HG03139 (cell line): Measurements from ENCODE around the gene PCDHB14.
"Not testable (repeated sequence)": the region's sequence is repeated elsewhere in the genome, so short reads cannot be mapped to it uniquely, and the experiment has no call there.

Experiments used
- ATAC-seq: cut with Tn5 transposase; IDR thresholded peaks from one replicate; pipeline ENCODE4 v1.9.1; 2021; ENCODE audit not compliant: unreplicated experiment

Gene PCDHB14

GRCh38 chr5:141223112-141223783 is at the start of gene PCDHB14:
Gene PCDHB14, plus strand, starts transcription at chr5:141223343. Its CDS starts 163 bp downstream, at chr5:141223506.
- ATAC-seq, result no peak

- ATAC-seq, result not testable (repeated sequence)
Observed at GRCh38 chr5:141174291-141175104, 48.6 kb upstream of the PCDHB14 start.

GRCh38 chr5:141175933-141176332 is 47.2 kb upstream of the PCDHB14 start:
- no peak for ATAC-seq

DNA sequence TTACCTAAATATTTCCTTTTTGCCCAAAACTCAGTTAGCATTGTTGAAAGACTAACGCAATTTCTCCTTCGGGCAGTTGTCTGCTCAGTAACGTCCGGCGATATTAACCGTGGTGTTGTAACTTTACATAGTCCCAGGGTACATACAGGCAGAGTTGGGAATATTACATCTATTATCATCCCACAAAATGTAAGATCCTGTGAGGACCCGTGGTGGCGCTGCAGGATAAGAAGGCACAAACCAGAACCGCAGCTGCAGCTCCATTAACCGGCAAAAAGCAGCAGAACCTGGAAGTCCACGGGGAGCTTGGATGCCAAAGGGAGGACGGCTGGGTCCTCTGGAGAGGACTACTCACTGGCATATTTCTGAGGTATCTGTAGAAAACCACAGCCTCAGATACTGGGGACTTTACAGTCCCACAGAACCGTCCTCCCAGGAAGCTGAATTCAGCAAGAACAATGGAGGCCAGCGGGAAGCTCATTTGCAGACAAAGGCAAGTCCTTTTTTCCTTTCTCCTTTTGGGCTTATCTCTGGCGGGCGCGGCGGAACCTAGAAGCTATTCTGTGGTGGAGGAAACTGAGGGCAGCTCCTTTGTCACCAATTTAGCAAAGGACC is 45.5 kb upstream of the PCDHB14 start, which contains the start of gene PCDHB8:
PCDHB8 (plus strand) TSS at position 214 of the 615 bp plus-strand sequence; CDS start at position 459, 245 bp downstream.
- ATAC-seq, result not testable (repeated sequence)

DNA sequence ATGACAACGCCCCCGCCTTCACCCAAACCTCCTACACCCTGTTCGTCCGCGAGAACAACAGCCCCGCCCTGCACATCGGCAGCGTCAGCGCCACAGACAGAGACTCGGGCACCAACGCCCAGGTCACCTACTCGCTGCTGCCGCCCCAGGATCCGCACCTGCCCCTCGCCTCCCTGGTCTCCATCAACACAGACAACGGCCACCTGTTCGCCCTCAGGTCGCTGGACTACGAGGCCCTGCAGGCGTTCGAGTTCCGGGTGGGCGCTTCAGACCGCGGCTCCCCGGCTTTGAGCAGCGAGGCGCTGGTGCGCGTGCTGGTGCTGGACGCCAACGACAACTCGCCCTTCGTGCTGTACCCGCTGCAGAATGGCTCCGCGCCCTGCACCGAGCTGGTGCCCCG is 43.8 kb upstream of the PCDHB14 start:
- not testable (repeated sequence) for ATAC-seq

DNA sequence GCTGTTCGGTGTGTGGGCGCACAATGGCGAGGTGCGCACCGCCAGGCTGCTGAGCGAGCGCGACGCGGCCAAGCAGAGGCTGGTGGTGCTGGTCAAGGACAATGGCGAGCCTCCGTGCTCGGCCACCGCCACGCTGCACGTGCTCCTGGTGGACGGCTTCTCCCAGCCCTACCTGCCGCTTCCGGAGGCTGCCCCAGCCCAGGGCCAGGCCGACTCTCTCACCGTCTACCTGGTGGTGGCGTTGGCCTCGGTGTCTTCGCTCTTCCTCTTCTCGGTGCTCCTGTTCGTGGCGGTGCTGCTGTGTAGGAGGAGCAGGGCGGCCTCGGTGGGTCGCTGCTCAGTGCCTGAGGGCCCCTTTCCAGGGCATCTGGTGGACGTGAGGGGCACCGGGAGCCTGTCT is 43.3 kb upstream of the PCDHB14 start:
- not testable (repeated sequence) for ATAC-seq

GRCh38 chr5:141180313-141180712 is 42.8 kb upstream of the PCDHB14 start:
- ATAC-seq, result no peak

DNA sequence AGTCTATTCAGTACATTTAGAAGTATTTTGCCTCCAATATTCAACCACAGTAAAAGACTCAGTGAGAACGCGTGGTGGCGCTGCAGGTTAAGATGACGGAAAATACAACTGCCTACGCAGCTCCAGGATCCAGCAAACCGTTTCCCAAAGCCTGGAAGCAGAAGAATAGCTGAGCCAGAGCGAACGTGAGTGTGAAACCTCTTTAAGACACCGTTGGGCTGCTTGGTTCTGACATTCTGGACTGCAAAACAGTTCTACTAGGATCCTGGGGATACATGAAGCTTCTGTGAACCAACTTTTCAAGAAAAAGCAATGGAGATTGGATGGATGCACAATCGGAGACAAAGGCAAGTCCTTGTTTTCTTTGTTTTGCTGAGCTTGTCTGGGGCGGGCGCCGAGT is 40.9 kb upstream of the PCDHB14 start, which contains the start of gene PCDHB16:
PCDHB16 (plus strand) TSS at position 140 of the 400 bp plus-strand sequence; CDS start at position 313, 173 bp downstream.
- ATAC-seq, result no peak

- ATAC-seq, result not testable (repeated sequence)
Observed at GRCh38 chr5:141184117-141184855, 38.9 kb upstream of the PCDHB14 start.

- ATAC-seq, result no peak
Observed at GRCh38 chr5:141186897-141187512, 36.1 kb upstream of the PCDHB14 start, which contains the start of gene PCDHB9. Gene PCDHB9, plus strand, starts transcription at chr5:141187161. Its CDS starts 158 bp downstream, at chr5:141187319.

DNA sequence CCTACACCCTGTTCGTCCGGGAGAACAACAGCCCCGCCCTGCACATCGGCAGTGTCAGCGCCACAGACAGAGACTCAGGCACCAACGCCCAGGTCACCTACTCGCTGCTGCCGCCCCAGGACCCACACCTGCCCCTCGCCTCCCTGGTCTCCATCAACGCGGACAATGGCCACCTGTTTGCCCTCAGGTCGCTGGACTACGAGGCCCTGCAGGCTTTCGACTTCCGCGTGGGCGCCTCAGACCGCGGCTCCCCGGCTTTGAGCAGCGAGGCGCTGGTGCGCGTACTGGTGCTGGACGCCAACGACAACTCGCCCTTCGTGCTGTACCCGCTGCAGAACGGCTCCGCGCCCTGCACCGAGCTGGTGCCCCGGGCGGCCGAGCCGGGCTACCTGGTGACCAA is 34.5 kb upstream of the PCDHB14 start:
- not testable (repeated sequence) for ATAC-seq

- not testable (repeated sequence) for ATAC-seq
Observed at GRCh38 chr5:141189131-141189530, 34.0 kb upstream of the PCDHB14 start.

- ATAC-seq, result no peak
Observed at GRCh38 chr5:141192110-141192725, 30.9 kb upstream of the PCDHB14 start, which contains the start of gene PCDHB10. Gene PCDHB10, plus strand, starts transcription at chr5:141192353. Its CDS starts 200 bp downstream, at chr5:141192553.

DNA sequence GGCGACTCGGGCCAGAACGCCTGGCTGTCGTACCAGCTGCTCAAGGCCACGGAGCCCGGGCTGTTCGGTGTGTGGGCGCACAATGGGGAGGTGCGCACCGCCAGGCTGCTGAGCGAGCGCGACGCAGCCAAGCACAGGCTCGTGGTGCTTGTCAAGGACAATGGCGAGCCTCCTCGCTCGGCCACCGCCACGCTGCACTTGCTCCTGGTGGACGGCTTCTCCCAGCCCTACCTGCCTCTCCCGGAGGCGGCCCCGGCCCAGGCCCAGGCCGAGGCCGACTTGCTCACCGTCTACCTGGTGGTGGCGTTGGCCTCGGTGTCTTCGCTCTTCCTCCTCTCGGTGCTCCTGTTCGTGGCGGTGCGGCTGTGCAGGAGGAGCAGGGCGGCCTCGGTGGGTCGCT is 28.8 kb upstream of the PCDHB14 start:
- ATAC-seq, result not testable (repeated sequence)

DNA sequence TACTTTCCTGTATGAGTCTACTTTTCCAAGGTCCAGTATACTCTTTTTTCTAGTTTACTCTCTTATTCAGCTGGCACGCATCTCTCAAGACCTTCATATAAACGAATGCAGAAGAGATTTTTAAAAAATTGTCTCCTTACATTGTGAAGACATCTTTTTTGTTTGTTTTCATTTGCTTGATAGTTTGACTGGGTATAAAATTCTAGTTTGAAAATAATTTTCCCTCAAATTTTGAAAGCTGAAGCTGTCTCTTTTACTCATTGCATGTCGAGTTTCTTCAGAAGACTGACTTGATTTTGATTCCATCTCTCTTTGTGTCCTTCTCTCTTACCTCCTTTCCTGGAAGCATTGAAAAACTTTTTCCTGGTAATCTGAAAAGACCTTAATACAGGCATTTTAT is 26.8 kb upstream of the PCDHB14 start:
- ATAC-seq, result no peak

GRCh38 chr5:141199359-141200235 is 23.5 kb upstream of the PCDHB14 start, which contains the start of gene PCDHB11:
Gene PCDHB11, plus strand, starts transcription at chr5:141199627. Its CDS starts 148 bp downstream, at chr5:141199775.
- no peak for ATAC-seq

DNA sequence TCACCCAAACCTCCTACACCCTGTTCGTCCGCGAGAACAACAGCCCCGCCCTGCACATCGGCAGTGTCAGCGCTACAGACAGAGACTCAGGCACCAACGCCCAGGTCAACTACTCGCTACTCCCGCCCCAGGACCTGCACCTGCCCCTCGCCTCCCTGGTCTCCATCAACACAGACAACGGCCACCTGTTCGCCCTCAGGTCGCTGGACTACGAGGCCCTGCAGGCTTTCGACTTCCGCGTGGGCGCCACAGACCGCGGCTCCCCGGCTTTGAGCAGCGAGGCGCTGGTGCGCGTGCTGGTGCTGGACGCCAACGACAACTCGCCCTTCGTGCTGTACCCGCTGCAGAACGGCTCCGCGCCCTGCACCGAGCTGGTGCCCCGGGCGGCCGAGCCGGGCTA is 22.0 kb upstream of the PCDHB14 start:
- ATAC-seq, result not testable (repeated sequence)

- not testable (repeated sequence) for ATAC-seq
Observed at GRCh38 chr5:141201646-141202045, 21.5 kb upstream of the PCDHB14 start.
